Gastrocnemius medialis (tissue), 4 donors: Measurements from ENCODE around the gene PCSK1N.

ENCODE experiments used
- POLR2A ChIP-seq, 2 donors: fragments of 450-650 bp; IDR thresholded peaks; one replicate each; pipeline ENCODE4 v1.6.1; 2017; ENCODE audit warnings: antibody characterized with exemption in 2 of 2, mild to moderate bottlenecking in 2 of 2, moderate library complexity in 2 of 2
- TF ChIP-seq, protein P1 (sequence below), 5 experiments: fragments of 450-650 bp in 3 of 5; fragments of 200-600 bp in 2 of 5; sonication (generic) in 2 of 5; IDR thresholded peaks in 4 of 5; conservative IDR thresholded peaks in 1 of 5; 1 replicate in 4 of 5; 2 replicates in 1 of 5; pipeline ENCODE4 v1.5.1; 2016 to 2019; ENCODE audit warnings: antibody characterized with exemption in 5 of 5, mild to moderate bottlenecking in 3 of 5, moderate library complexity in 3 of 5

DNA sequence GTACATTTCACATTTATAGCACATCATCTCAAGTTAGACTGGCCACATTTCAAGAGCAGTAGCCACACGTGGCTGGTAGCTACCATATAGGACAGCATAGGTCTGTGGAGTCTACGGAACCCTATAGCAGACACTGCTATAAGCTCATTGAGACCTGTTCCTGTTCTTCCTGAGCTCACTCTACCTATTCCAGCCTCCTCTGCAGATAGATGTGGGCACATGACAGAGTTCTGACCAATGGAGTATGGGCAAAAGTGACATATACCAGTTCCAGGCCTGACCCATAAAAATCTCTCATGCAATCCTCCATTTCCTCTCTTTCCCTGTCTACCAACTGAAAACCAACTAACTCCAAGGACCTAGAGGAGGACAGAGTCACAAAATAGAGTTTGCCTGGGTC is 37.1 kb downstream of the PCSK1N start:
- TF ChIP-seq, protein P1, sequence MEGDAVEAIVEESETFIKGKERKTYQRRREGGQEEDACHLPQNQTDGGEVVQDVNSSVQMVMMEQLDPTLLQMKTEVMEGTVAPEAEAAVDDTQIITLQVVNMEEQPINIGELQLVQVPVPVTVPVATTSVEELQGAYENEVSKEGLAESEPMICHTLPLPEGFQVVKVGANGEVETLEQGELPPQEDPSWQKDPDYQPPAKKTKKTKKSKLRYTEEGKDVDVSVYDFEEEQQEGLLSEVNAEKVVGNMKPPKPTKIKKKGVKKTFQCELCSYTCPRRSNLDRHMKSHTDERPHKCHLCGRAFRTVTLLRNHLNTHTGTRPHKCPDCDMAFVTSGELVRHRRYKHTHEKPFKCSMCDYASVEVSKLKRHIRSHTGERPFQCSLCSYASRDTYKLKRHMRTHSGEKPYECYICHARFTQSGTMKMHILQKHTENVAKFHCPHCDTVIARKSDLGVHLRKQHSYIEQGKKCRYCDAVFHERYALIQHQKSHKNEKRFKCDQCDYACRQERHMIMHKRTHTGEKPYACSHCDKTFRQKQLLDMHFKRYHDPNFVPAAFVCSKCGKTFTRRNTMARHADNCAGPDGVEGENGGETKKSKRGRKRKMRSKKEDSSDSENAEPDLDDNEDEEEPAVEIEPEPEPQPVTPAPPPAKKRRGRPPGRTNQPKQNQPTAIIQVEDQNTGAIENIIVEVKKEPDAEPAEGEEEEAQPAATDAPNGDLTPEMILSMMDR (IDR thresholded peaks at IDR 0.05 in 4 of 5, conservative IDR thresholded peaks at IDR 0.05 in 1 of 5) = no peak
- TF ChIP-seq POLR2A (IDR thresholded peaks at IDR 0.05) = no peak
